Neural progenitor cell (in vitro differentiated cells): Measurements from ENCODE around the gene CAVIN2. TPM values are rescaled to one million over a fixed set of nuclear protein-coding genes. Genes with fewer than 3 reads are reported as not detected.

Source experiments
- DNase-seq: peaks from one replicate; pipeline ENCODE4 v3.0.0-alpha.2; 2016; ENCODE audit warnings: low spot score
- H2AFZ ChIP-seq: fragments of 200-600 bp; sonication (generic); replicated peaks from 2 replicates; pipeline ENCODE4 v1.6.1; 2016; ENCODE audit warnings: antibody characterized with exemption
- H3F3A ChIP-seq: fragments of 200-600 bp; sonication (generic); 2 replicates; pipeline ENCODE4 v1.6.1; 2016; ENCODE audit warnings: antibody characterized with exemption, low read depth
- H3K27ac ChIP-seq: fragments of 200-600 bp; sonication (generic); 2 replicates; pipeline ENCODE4 v1.5.1; 2016; ENCODE audit warnings: mild to moderate bottlenecking
- H3K27me3 ChIP-seq: fragments of 200-600 bp; sonication (generic); 2 replicates; pipeline ENCODE4 v1.6.1; 2016; ENCODE audit warnings: mild to moderate bottlenecking, moderate library complexity
- H3K36me3 ChIP-seq: fragments of 200-600 bp; sonication (generic); 2 replicates; pipeline ENCODE4 v1.5.1; 2016
- H3K4me1 ChIP-seq: fragments of 200-600 bp; sonication (generic); 2 replicates; pipeline ENCODE4 v1.6.1; 2016; ENCODE audit warnings: mixed run types
- H3K4me2 ChIP-seq: fragments of 200-600 bp; sonication (generic); 2 replicates; pipeline ENCODE4 v1.6.1; 2016
- H3K4me3 ChIP-seq: fragments of 200-600 bp; sonication (generic); 2 replicates; pipeline ENCODE4 v1.5.1; 2016
- H3K79me2 ChIP-seq: fragments of 200-600 bp; sonication (generic); 2 replicates; pipeline ENCODE4 v1.6.1; 2016; ENCODE audit warnings: low read depth
- H3K9ac ChIP-seq: fragments of 200-600 bp; sonication (generic); 2 replicates; pipeline ENCODE4 v1.6.1; 2016
- H3K9me3 ChIP-seq: fragments of 200-600 bp; sonication (generic); 2 replicates; pipeline ENCODE4 v1.5.1; 2016; ENCODE audit warnings: low read depth
- H4K20me1 ChIP-seq: fragments of 200-600 bp; sonication (generic); 2 replicates; pipeline ENCODE4 v1.6.1; 2016; ENCODE audit warnings: low read depth
- H3K27ac Mint-ChIP-seq: 3 replicates; pipeline ENCODE4 v1.8.0; 2021; ENCODE audit warnings: mixed read lengths
- H3K27me3 Mint-ChIP-seq: 2 replicates; pipeline ENCODE4 v1.8.0; 2022; ENCODE audit warnings: low read depth, mild to moderate bottlenecking, inconsistent platforms, moderate library complexity, mixed read lengths; ENCODE audit not compliant: insufficient read depth
- H3K36me3 Mint-ChIP-seq: 3 replicates; pipeline ENCODE4 v1.8.0; 2021; ENCODE audit warnings: mixed read lengths
- H3K4me1 Mint-ChIP-seq: 3 replicates; pipeline ENCODE4 v1.8.0; 2021; ENCODE audit warnings: mixed read lengths
- H3K4me3 Mint-ChIP-seq: 3 replicates; pipeline ENCODE4 v1.8.0; 2021; ENCODE audit warnings: mild to moderate bottlenecking, moderate library complexity, mixed read lengths
- H3K9me3 Mint-ChIP-seq: 3 replicates; pipeline ENCODE4 v1.8.0; 2020; ENCODE audit warnings: mixed read lengths
- CTCF ChIP-seq: fragments of 200-600 bp; sonication (generic); IDR thresholded peaks from 2 replicates; pipeline ENCODE4 v1.5.1; 2017; ENCODE audit warnings: antibody characterized with exemption, mild to moderate bottlenecking
- EZH2 ChIP-seq: fragments of 200-600 bp; sonication (generic); IDR thresholded peaks from 2 replicates; pipeline ENCODE4 v1.6.1; 2017; ENCODE audit warnings: antibody characterized with exemption, mild to moderate bottlenecking, moderate library complexity
- EZH2phosphoT487 ChIP-seq: fragments of 200-600 bp; sonication (generic); IDR thresholded peaks from 2 replicates; pipeline ENCODE4 v1.6.1; 2017; ENCODE audit warnings: antibody characterized with exemption
- total RNA-seq: library from RNA; depleted of rRNA; stranded (reverse); fragments of >200 nt; gene quantifications from 2 replicates; pipeline ENCODE4 v1.2.3, GENCODE V29; 2015; ENCODE audit warnings: low replicate concordance

Gene CAVIN2
- total RNA-seq, 1 donor from 2014 or later, result not detected

- DNase-seq, result no peak
- TF ChIP-seq CTCF (no peak), EZH2 (no peak), EZH2phosphoT487 (no peak)
- no peak overlapping the region for H3K9ac ChIP-seq
- H3K27ac ChIP-seq, result no peak overlapping the region
- H3K4me1 Mint-ChIP-seq, result peaks cover 27% of the 10 kb centered on the region
- no peaks in the 10 kb centered on the region for H3K27me3 ChIP-seq
- H3K4me3 Mint-ChIP-seq, result no peak overlapping the region
- H3K9me3 ChIP-seq, result no peaks in the 10 kb centered on the region
- no peaks in the 10 kb centered on the region for H3K36me3 Mint-ChIP-seq
- no peaks in the 10 kb centered on the region for H3K36me3 ChIP-seq
- no peak overlapping the region for H3K27ac Mint-ChIP-seq
- no peak overlapping the region for H3K4me2 ChIP-seq
- H3K9me3 Mint-ChIP-seq, result peaks cover 2% of the 10 kb centered on the region
- H3K79me2 ChIP-seq, result no peaks in the 10 kb centered on the region
- no peak overlapping the region for H2AFZ ChIP-seq
- H3F3A ChIP-seq, result no peaks in the 10 kb centered on the region
- H3K4me3 ChIP-seq, result no peak overlapping the region
- H3K27me3 Mint-ChIP-seq, result no peaks in the 10 kb centered on the region
- H4K20me1 ChIP-seq, result no peaks in the 10 kb centered on the region
- H3K4me1 ChIP-seq, result peaks cover 2% of the 10 kb centered on the region
Observed at GRCh38 chr2:191863988-191864387, 17.1 kb upstream of the CAVIN2 start.

DNA sequence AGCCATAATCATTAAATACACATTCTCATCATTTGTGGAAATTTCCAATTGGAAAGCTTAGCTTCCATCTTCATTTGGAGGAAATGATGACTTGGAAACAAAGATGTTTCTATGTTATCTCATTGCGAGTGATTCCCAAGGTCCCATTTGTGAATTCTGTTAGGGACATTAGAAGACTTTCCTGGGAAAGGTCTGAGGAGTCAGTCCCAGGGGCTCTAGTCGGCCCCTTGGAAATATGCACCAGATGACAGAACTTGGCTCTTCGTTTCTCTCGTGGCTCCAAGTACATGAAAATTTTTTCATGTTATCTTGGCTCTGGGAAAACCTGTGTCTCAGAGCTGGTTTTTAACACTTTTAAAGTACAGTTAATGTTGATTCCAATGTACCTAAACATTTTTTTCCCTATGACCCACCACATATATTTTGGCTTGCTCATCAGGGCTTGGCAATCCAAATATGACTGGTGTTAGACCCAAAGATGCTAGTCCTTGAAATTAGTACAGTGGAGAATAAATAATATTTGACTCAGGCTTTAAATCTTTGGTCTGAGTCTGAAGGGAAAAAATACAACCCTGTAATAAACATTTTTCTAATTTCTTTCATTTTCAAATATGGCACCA, 15.4 kb upstream of the CAVIN2 start:
- H3K9me3 Mint-ChIP-seq, result peaks cover 2% of the 10 kb centered on the region
- H3K4me3 ChIP-seq, result no peak overlapping the region
- H3K36me3 ChIP-seq, result no peaks in the 10 kb centered on the region
- no peaks in the 10 kb centered on the region for H3K79me2 ChIP-seq
- H3F3A ChIP-seq, result no peaks in the 10 kb centered on the region
- no peak overlapping the region for H3K27ac ChIP-seq
- no peak overlapping the region for H3K4me3 Mint-ChIP-seq
- H3K27me3 ChIP-seq, result no peaks in the 10 kb centered on the region
- no peak overlapping the region for H3K9ac ChIP-seq
- no peak for TF ChIP-seq EZH2
- no peak for TF ChIP-seq CTCF
- TF ChIP-seq EZH2phosphoT487, result no peak
- no peak for DNase-seq
- H3K27ac Mint-ChIP-seq, result no peak overlapping the region
- peaks cover 2% of the 10 kb centered on the region for H3K4me1 ChIP-seq
- no peaks in the 10 kb centered on the region for H3K36me3 Mint-ChIP-seq
- H3K4me2 ChIP-seq, result no peak overlapping the region
- H3K9me3 ChIP-seq, result no peaks in the 10 kb centered on the region
- H2AFZ ChIP-seq, result no peak overlapping the region
- H3K4me1 Mint-ChIP-seq, result peaks cover 24% of the 10 kb centered on the region
- no peaks in the 10 kb centered on the region for H4K20me1 ChIP-seq
- no peaks in the 10 kb centered on the region for H3K27me3 Mint-ChIP-seq

- no peaks in the 10 kb centered on the region for H3K36me3 ChIP-seq
- H3K4me3 Mint-ChIP-seq, result no peak overlapping the region
- H3F3A ChIP-seq, result no peaks in the 10 kb centered on the region
- no peaks in the 10 kb centered on the region for H3K27me3 ChIP-seq
- no peak for TF ChIP-seq EZH2
- no peak for TF ChIP-seq EZH2phosphoT487
- no peak for TF ChIP-seq CTCF
- peaks cover 11% of the 10 kb centered on the region for H3K4me1 Mint-ChIP-seq
- no peak overlapping the region for H3K27ac ChIP-seq
- H3K4me1 ChIP-seq, result peaks cover 2% of the 10 kb centered on the region
- no peak overlapping the region for H2AFZ ChIP-seq
- H3K4me2 ChIP-seq, result no peak overlapping the region
- no peaks in the 10 kb centered on the region for H3K27me3 Mint-ChIP-seq
- no peak overlapping the region for H3K9ac ChIP-seq
- no peaks in the 10 kb centered on the region for H4K20me1 ChIP-seq
- H3K36me3 Mint-ChIP-seq, result no peaks in the 10 kb centered on the region
- no peak overlapping the region for H3K27ac Mint-ChIP-seq
- no peaks in the 10 kb centered on the region for H3K79me2 ChIP-seq
- no peak overlapping the region for H3K4me3 ChIP-seq
- peak; percentile 44 for DNase-seq
- H3K9me3 ChIP-seq, result no peaks in the 10 kb centered on the region
- H3K9me3 Mint-ChIP-seq, result peaks cover 2% of the 10 kb centered on the region
Observed at GRCh38 chr2:191860760-191861466, 14.0 kb upstream of the CAVIN2 start.
